ENCODE measurements around the gene C11orf68.
"Not testable (repeated sequence)": the region's sequence is repeated elsewhere in the genome, so short reads cannot be mapped to it uniquely, and the experiment has no call there.

Gene C11orf68

GRCh38 chr11:65911682-65912568 is 6.9 kb downstream of the C11orf68 start:
- DNase-seq = peak; percentile 98

- no peak for DNase-seq
Measured at GRCh38 chr11:65907878-65908277, 11.0 kb downstream of the C11orf68 start.

- DNase-seq = no peak
Measured at GRCh38 chr11:65906602-65907001, 12.3 kb downstream of the C11orf68 start.

- DNase-seq = no peak
Measured at GRCh38 chr11:65903715-65904114, 15.1 kb downstream of the C11orf68 start.

GRCh38 chr11:65903068-65903481 is 15.8 kb downstream of the C11orf68 start:
- peak; percentile 98 for DNase-seq

GRCh38 chr11:65900899-65901180 is 18.0 kb downstream of the C11orf68 start:
- DNase-seq = no peak

GRCh38 chr11:65900125-65900898 is 18.6 kb downstream of the C11orf68 start, which contains the start of gene FOSL1:
Gene FOSL1, minus strand, starts transcription at chr11:65900388. Its CDS starts 49 bp downstream, at chr11:65900339.
- DNase-seq = peak; percentile 97

GRCh38 chr11:65899356-65900124 is 19.3 kb downstream of the C11orf68 start:
- peak; percentile 90 for DNase-seq

- no peak for DNase-seq
Measured at GRCh38 chr11:65898656-65899355, 20.1 kb downstream of the C11orf68 start.

GRCh38 chr11:65897020-65897471 is 21.8 kb downstream of the C11orf68 start:
- no peak for DNase-seq

GRCh38 chr11:65896034-65896999 is 22.5 kb downstream of the C11orf68 start:
- DNase-seq = no peak

GRCh38 chr11:65895482-65895981 is 23.3 kb downstream of the C11orf68 start:
- DNase-seq = no peak

- DNase-seq = peak; percentile 46
Measured at GRCh38 chr11:65894034-65894591, 24.7 kb downstream of the C11orf68 start.

GRCh38 chr11:65892661-65893317 is 26.1 kb downstream of the C11orf68 start:
- DNase-seq = peak; percentile 53

- DNase-seq = not testable (repeated sequence)
Measured at GRCh38 chr11:65892137-65892540, 26.7 kb downstream of the C11orf68 start.

GRCh38 chr11:65891219-65892136 is 27.4 kb downstream of the C11orf68 start:
- DNase-seq = peak; percentile 81

- DNase-seq = peak; percentile 97
Measured at GRCh38 chr11:65890324-65891218, 28.3 kb downstream of the C11orf68 start, which contains the start of gene CCDC85B. Gene CCDC85B, plus strand, starts transcription at chr11:65890673. Its CDS starts 111 bp downstream, at chr11:65890784.

Measured in EL (cell line).